ENCODE measurements around the gene CDYL2. TPM values are rescaled to one million over a fixed set of nuclear protein-coding genes. Genes with fewer than 3 reads are reported as not detected.

The CDYL2 gene
- total and polyA plus RNA-seq, 4 donors, result 0.84 to 4.1 (median 2.3) TPM

DNA sequence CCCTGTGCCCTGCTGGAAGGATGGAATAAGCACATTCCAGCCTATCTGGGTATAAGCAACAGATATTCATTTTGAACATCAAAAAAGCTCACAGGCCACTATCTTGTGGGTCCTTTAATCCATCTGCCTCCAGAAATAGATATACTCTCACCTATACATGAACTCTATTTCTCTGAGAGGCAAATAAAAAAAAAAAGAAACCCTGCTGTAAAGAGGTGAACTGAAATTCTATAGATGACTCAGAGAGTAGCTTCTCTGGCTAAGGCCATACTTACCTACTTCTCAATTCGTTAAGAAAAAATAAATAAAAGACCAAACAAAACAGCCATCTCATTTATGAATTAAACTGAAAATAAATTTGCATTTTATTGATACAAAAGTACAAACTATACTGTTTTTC is 177.3 kb downstream of the CDYL2 start:
- WGBS, result 66% methylated on average over 1 of the region's 1 CpG
- no peak overlapping the region for H3K9ac ChIP-seq (ENCODE audit: low read depth in 1 of 2, low read length in 2 of 2)
- H3K27me3 ChIP-seq (ENCODE audit: control insufficient read depth in 4 of 4, insufficient read depth in 4 of 4, low read length in 3 of 4), result no peaks in the 10 kb centered on the region
- DNase-seq (ENCODE audit: low spot score), result no peak
- no peak overlapping the region for H3K27ac ChIP-seq (ENCODE audit: low read depth in 1 of 2, low read length in 2 of 2)
- peaks cover 0 to 12% (median 0%) of the 10 kb centered on the region in 4 donors for H3K36me3 ChIP-seq (ENCODE audit: control insufficient read depth in 4 of 4, insufficient read depth in 3 of 4, low read depth in 1 of 4, low read length in 3 of 4)
- peaks cover 0 to 3% (median 0%) of the 10 kb centered on the region in 4 donors for H3K9me3 ChIP-seq (ENCODE audit: control insufficient read depth in 4 of 4, low read length in 3 of 4)
- TF ChIP-seq REST (IDR thresholded peaks at IDR 0.05) (no peak), YY1 (IDR thresholded peaks at IDR 0.05) (no peak), CTCF (IDR thresholded peaks at IDR 0.05; ENCODE audit: low read depth, low read length, missing input control) (no peak), FOXA1 (IDR thresholded peaks at IDR 0.05) (no peak), FOXA2 (IDR thresholded peaks at IDR 0.05) (no peak), JUND (IDR thresholded peaks at IDR 0.05) (no peak), RXRA (IDR thresholded peaks at IDR 0.05) (no peak), NR2F2 (IDR thresholded peaks at IDR 0.05) (no peak), TAF1 (conservative IDR thresholded peaks at IDR 0.05) (no peak), HNF4A (conservative IDR thresholded peaks at IDR 0.05) (no peak)
- TF ChIP-seq, protein P1, sequence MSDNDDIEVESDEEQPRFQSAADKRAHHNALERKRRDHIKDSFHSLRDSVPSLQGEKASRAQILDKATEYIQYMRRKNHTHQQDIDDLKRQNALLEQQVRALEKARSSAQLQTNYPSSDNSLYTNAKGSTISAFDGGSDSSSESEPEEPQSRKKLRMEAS (IDR thresholded peaks at IDR 0.05), result no peak
- H3K4me3 ChIP-seq (ENCODE audit: low read depth in 1 of 3, low read length in 3 of 3), result no peak overlapping the region
- H3K4me1 ChIP-seq (ENCODE audit: control insufficient read depth in 4 of 4, insufficient read depth in 4 of 4, low read length in 3 of 4), result no peaks in the 10 kb centered on the region

GRCh38 chr16:80623376-80623775 is 181.0 kb downstream of the CDYL2 start:
- no peak overlapping the region for H3K4me3 ChIP-seq (ENCODE audit: low read depth in 1 of 3, low read length in 3 of 3)
- 86% methylated on average over 4 of the region's 4 CpGs for WGBS
- TF ChIP-seq EGR1 (IDR thresholded peaks at IDR 0.05; ENCODE audit: low read depth in 2 of 2), result no peak
- TF ChIP-seq FOXA1 (IDR thresholded peaks at IDR 0.05), result no peak
- TF ChIP-seq CTCF (IDR thresholded peaks at IDR 0.05; ENCODE audit: low read depth, low read length, missing input control), result no peak
- H3K4me1 ChIP-seq (ENCODE audit: control insufficient read depth in 4 of 4, insufficient read depth in 4 of 4, low read length in 3 of 4), result no peaks in the 10 kb centered on the region
- peaks cover 2 to 10% (median 4%) of the 10 kb centered on the region in 4 donors for H3K36me3 ChIP-seq (ENCODE audit: control insufficient read depth in 4 of 4, insufficient read depth in 3 of 4, low read depth in 1 of 4, low read length in 3 of 4)
- no peak overlapping the region for H3K27ac ChIP-seq (ENCODE audit: low read depth in 1 of 2, low read length in 2 of 2)
- no peak for DNase-seq (ENCODE audit: low spot score)
- no peak overlapping the region for H3K9ac ChIP-seq (ENCODE audit: low read depth in 1 of 2, low read length in 2 of 2)
- peaks cover 0 to 3% (median 0%) of the 10 kb centered on the region in 4 donors for H3K9me3 ChIP-seq (ENCODE audit: control insufficient read depth in 4 of 4, low read length in 3 of 4)
- H3K27me3 ChIP-seq (ENCODE audit: control insufficient read depth in 4 of 4, insufficient read depth in 4 of 4, low read length in 3 of 4), result no peaks in the 10 kb centered on the region

All from liver (tissue), 9 donors.